H1 (cell line): Measurements from ENCODE around the gene ASH1L. TPM values are rescaled to one million over a fixed set of nuclear protein-coding genes. Genes with fewer than 3 reads are reported as not detected.

Experiments
- HDAC2 ChIP-seq, 2 experiments: fragments of 300-600 bp in 1 of 2; sonication (generic) in 1 of 2; IDR thresholded peaks; 2 replicates each; pipeline ENCODE4 v1.6.1; 2011 to 2012; ENCODE audit warnings: low read depth in 2 of 2, low read length in 2 of 2, mild to moderate bottlenecking in 2 of 2, moderate library complexity in 2 of 2, borderline replicate concordance in 1 of 2, inconsistent platforms in 1 of 2
- polyA plus RNA-seq, 7 experiments: library from polyadenylated mRNA; depleted of rRNA in 3 of 7; stranded (reverse) in 5 of 7; unstranded in 2 of 7; fragments of >200 nt in 5 of 7; fragments of 200-250 nt in 2 of 7; gene quantifications; 1 replicate in 5 of 7; 2 replicates in 1 of 7; 4 replicates in 1 of 7; pipeline versions ENCODE4 v1.2.1 to v1.2.3, GENCODE V29; 2011 to 2013; ENCODE audit warnings: missing spikeins in 2 of 7, mixed read lengths in 2 of 7
- total RNA-seq: library from RNA; stranded (reverse); fragmentation: NEBNext Ultra II Directional; extraction: Animal tissue kit (Norgen Biotek cat#: 25700); gene quantifications from 2 replicates; pipeline ENCODE4 v1.2.1, GENCODE V29; 2021

Gene ASH1L
- total and polyA plus RNA-seq, 2 of the 8 experiments (the other 6 are each of a cell fraction or from before 2014, with no cell fraction given): 7.5 to 27.6 TPM

GRCh38 chr1:155319536-155319935 is 243.1 kb downstream of the ASH1L start (continued):
- no peak for TF ChIP-seq HDAC2 (IDR thresholded peaks at IDR 0.05; ENCODE audit: borderline replicate concordance in 1 of 2, low read depth in 2 of 2, low read length in 2 of 2)
